GM19099 (cell line): ENCODE data around the gene CDS2.

Source experiments
- POLR2A ChIP-seq: IDR thresholded peaks from 3 replicates; pipeline ENCODE4 v1.6.1; 2011; ENCODE audit warnings: low read depth; ENCODE audit not compliant: insufficient read length; ENCODE audit errors: extremely low read depth

CDS2 gene

GRCh38 chr20:5126512-5127203, at the start of gene CDS2:
Gene CDS2 (plus strand): TSS chr20:5127008. CDS start chr20:5127093, 85 bp downstream.
- TF ChIP-seq POLR2A = peak; percentile 69

DNA sequence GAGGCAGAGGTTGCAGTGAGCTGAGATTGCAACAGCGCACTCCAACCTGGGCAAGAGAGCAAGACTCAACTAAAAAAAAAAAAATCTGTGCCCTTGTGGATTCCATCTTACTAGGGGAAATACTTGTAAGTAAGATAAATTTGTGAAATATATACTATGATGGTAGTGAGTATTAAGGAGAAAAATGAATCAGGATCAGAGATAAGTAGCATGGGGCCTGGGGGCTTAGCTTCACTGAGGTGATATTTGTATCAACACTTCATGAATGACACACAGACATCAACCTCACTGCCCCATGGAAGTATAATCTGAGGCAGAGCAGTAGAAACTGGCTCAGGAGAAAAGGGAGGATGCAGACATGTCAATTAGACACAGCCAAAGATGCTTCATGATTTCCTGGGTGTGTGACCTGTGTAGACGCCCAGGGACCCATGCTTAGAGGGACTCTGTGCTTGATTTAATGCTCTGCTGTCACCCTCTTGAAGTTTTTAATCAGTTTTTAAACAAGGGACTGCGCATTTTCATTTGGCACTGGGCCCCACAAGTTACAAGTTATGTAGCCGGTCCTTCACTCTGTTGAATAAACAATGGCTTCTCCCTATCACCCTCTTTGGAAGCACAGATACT, 48.9 kb upstream of the CDS2 start:
- TF ChIP-seq POLR2A = no peak

- TF ChIP-seq POLR2A = no peak
Observed at GRCh38 chr20:5078399-5078958, 48.3 kb upstream of the CDS2 start.

GRCh38 chr20:5080384-5080877, 46.4 kb upstream of the CDS2 start:
- TF ChIP-seq POLR2A = no peak

- no peak for TF ChIP-seq POLR2A
Observed at GRCh38 chr20:5085380-5085779, 41.4 kb upstream of the CDS2 start.

GRCh38 chr20:5088688-5089087, 38.1 kb upstream of the CDS2 start:
- TF ChIP-seq POLR2A = no peak

GRCh38 chr20:5090191-5090590, 36.6 kb upstream of the CDS2 start:
- no peak for TF ChIP-seq POLR2A

DNA sequence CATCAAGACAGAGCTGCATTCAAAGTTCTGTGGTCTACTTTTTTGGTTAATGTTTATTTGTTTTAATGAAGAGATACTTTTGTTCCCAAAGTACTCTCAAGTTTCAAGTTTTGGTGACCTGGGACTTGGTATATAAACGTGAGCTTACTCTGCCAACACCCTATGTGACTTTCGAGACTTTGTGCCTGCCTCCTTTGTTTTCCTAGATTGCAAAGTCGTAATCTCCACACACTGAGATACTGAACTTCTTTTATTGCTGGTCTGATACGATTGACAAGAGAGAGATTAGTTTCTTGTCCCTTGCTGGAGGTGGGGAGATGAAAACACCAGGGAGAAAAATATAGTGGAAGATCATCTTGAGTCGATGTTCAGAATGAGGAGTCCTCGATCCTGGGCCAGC, 34.9 kb upstream of the CDS2 start:
- TF ChIP-seq POLR2A = no peak

- no peak for TF ChIP-seq POLR2A
Observed at GRCh38 chr20:5092765-5093339, 34.0 kb upstream of the CDS2 start.

DNA sequence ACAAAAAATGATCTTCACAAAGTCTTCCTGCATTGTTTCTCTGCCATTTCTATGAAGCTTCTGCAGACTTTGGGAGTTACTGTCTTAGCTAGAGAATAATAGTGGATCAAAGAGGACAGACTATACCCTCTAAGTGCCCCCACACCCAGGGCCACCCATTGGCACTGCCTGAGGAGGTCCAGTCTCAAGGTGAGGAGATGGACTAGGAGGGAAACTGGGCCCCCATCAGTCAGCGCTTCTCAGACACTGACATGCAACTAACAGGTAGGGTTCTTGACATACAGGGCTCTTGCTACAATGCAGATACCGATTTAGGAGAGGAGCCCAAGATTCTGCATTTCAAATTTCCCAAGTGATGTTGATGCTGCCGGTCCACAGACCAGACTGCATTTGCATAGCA, 31.4 kb upstream of the CDS2 start:
- no peak for TF ChIP-seq POLR2A

DNA sequence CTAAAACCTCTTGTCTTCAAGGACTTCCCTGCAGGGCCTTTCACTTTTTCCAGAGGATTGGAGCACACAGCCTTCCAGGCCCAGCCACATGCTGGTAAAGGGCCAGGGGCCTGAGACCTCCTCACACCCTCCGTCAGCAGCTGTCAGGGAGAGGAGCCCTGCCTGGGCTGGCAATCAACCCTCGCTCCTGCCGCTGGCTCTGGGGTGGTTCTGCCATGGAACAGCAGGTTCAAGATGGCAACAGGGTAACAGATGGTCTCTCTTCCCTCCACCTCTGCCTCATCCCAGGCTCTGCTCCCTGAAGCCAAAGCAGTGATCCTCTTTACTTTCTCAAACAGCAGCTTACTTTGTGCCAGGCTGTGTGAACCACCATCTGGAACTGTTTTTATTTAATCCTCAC, 30.9 kb upstream of the CDS2 start:
- TF ChIP-seq POLR2A = no peak

DNA sequence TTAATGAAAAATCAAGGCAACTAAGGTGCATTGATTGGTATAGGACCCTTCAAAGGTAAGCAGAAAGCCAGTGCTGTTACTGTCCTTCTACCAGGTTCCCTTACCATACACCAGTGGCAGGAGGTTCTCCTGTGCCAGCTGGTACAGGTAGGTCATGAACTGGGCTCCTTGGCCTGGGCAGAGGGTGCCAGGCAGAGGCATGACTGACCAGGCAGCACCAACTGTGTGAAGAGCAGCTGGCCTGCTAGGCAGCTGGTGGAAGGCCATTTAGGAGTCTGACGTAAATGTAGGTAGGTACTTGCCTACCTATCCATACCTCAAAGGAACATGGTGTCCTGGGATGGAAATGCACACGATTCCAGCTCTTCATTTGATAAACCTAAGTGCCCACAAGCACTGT, 30.3 kb upstream of the CDS2 start:
- TF ChIP-seq POLR2A = no peak

DNA sequence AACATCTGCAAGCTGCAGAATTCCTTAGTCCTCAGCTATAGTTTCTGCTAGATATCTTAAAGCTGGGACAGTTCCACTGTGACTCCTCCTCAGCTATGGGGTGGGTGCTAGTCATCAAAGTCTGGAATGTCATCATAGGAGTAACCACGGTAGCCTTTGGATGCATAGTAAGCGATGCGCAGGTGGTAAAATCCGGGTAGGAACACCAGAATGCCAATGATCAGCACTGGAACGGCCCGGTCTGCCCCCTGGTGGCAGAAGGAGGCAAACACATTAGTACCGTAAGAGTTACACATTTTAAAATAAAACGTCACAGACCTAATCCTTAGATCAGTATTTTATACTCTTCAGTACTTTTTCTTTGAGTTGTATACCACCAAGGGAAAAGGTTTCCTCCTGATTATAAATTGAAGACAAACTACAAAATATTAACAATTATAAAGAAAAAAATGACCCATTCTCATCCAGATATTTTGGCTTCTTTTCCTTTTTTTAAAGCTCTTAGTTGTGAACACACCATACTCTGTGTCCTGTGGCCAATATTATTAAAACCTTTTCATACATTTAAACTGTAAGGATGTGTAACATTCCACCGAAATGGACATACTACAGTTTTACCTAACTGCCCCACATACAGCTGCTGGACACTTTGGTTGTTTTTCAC, 26.0 kb upstream of the CDS2 start:
- TF ChIP-seq POLR2A = no peak

GRCh38 chr20:5104479-5104878, 22.3 kb upstream of the CDS2 start:
- TF ChIP-seq POLR2A = no peak

GRCh38 chr20:5109276-5109675, 17.5 kb upstream of the CDS2 start:
- no peak for TF ChIP-seq POLR2A

DNA sequence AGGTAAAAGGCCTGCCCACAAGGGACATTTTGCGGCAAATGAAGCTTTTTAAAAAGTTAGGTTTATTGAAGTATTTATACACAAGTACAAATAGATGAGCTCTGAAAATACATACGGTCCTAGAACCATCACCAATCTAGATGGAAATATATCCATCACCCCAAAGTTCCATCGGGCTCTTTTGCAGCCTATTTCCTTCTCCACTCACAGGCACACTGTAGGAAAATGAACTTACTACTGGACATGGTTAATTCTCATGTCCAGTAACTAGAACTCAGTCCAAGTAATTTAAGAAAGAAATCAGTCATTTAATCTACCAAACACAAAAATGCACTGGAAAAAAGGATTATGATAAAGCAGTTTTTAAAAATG, 13.2 kb upstream of the CDS2 start:
- no peak for TF ChIP-seq POLR2A

- no peak for TF ChIP-seq POLR2A
Observed at GRCh38 chr20:5114403-5114802, 12.4 kb upstream of the CDS2 start.
